H1 (cell line): Measurements from ENCODE around the gene HSPA2.

Experiments
- CTCF ChIP-seq, 3 experiments: IDR thresholded peaks; 1 replicate in 2 of 3; 2 replicates in 1 of 3; pipeline versions ENCODE4 v1.5.1 to v1.6.1; 2011; ENCODE audit warnings: low read length in 3 of 3, mild to moderate bottlenecking in 3 of 3, inconsistent platforms in 2 of 3, low read depth in 1 of 3, moderate library complexity in 1 of 3; ENCODE audit not compliant: insufficient read depth in 1 of 3; ENCODE audit errors: control extremely low read depth in 1 of 3
- EP300 ChIP-seq, 2 experiments: IDR thresholded peaks; 1 replicate in 1 of 2; 2 replicates in 1 of 2; pipeline ENCODE4 v1.6.1; 2011 to 2012; ENCODE audit warnings: low read depth in 2 of 2, low read length in 2 of 2, mild to moderate bottlenecking in 2 of 2, borderline replicate concordance in 1 of 2, inconsistent platforms in 1 of 2, moderate library complexity in 1 of 2
- EZH2 ChIP-seq: fragments of 200-600 bp; sonication (generic); IDR thresholded peaks from 2 replicates; pipeline ENCODE4 v1.7.1; 2012; ENCODE audit warnings: low read depth, mild to moderate bottlenecking, moderate library complexity, low read length, inconsistent platforms; ENCODE audit not compliant: severe bottlenecking
- GABPA ChIP-seq: IDR thresholded peaks from 2 replicates; pipeline ENCODE4 v1.6.1; 2011; ENCODE audit warnings: mild to moderate bottlenecking, low read length, moderate library complexity, borderline replicate concordance; ENCODE audit not compliant: insufficient read depth
- POLR2A ChIP-seq, 2 experiments: IDR thresholded peaks; 1 replicate in 1 of 2; 2 replicates in 1 of 2; pipeline ENCODE4 v1.6.1; 2011; ENCODE audit warnings: low read depth in 2 of 2, low read length in 2 of 2, mild to moderate bottlenecking in 2 of 2; ENCODE audit errors: control extremely low read depth in 1 of 2
- POLR2AphosphoS5 ChIP-seq: IDR thresholded peaks from 2 replicates; pipeline ENCODE4 v1.6.1; 2011; ENCODE audit warnings: low read depth, low read length
- SUZ12 ChIP-seq: fragments of 200-600 bp; sonication (generic); IDR thresholded peaks from 2 replicates; pipeline ENCODE4 v1.6.1; 2012; ENCODE audit warnings: mild to moderate bottlenecking, inconsistent platforms, low read length, moderate library complexity, mixed read lengths
- TF ChIP-seq, protein P1 (sequence below): IDR thresholded peaks from 2 replicates; pipeline ENCODE4 v1.6.1; 2012; ENCODE audit warnings: inconsistent platforms
- TF ChIP-seq, protein P2 (sequence below): IDR thresholded peaks from 2 replicates; pipeline ENCODE4 v1.6.1; 2011; ENCODE audit warnings: low read depth, mild to moderate bottlenecking, low read length; ENCODE audit not compliant: insufficient read depth

DNA sequence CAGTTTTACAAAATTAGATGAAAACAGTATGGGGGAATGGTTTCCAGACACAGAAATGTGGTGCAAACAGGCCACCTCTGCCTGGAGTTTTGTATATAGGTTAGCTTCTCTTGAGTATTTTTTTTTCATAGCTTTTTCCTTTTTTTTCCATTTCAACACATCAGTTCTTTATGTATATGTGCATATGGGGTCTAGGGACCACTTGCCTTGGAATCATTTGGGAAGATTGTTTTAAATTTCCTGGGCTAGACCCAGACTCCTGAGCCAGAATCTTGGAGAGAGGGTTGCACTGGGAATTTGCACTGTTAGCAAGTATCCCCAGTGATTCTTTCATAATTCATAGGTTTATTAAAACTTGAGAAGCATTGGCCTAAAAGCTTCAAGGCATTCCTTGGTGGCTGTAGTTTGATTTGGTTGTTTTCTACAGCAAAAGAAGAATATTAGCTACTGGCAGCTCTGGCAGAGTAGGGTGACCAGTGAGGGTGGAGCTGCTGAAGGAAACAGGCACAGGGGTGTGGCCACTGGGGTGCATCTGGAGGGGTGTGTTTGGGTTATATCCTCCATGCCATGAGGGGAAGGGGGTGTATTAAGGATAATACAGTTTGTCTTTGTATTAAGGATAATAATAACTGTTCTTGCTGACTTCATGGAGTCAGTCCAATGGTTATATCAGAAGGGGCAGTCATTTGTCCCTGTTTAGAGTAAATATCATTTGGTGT is 32.0 kb downstream of the HSPA2 start:
- TF ChIP-seq GABPA (no peak), POLR2AphosphoS5 (no peak), CTCF (IDR thresholded peaks at IDR 0.05; ENCODE audit: control extremely low read depth in 1 of 3, insufficient read depth in 1 of 3, low read depth in 1 of 3, low read length in 3 of 3) (no peak), POLR2A (IDR thresholded peaks at IDR 0.05; ENCODE audit: control extremely low read depth in 1 of 2, low read depth in 2 of 2, low read length in 2 of 2) (no peak), EZH2 (no peak), SUZ12 (no peak), EP300 (IDR thresholded peaks at IDR 0.05; ENCODE audit: borderline replicate concordance in 1 of 2, low read depth in 2 of 2, low read length in 2 of 2) (no peak)
- TF ChIP-seq, protein P1, sequence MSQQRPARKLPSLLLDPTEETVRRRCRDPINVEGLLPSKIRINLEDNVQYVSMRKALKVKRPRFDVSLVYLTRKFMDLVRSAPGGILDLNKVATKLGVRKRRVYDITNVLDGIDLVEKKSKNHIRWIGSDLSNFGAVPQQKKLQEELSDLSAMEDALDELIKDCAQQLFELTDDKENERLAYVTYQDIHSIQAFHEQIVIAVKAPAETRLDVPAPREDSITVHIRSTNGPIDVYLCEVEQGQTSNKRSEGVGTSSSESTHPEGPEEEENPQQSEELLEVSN = no peak
- TF ChIP-seq, protein P2, sequence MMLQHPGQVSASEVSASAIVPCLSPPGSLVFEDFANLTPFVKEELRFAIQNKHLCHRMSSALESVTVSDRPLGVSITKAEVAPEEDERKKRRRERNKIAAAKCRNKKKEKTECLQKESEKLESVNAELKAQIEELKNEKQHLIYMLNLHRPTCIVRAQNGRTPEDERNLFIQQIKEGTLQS = no peak
